Glutamatergic neuron (in vitro differentiated cells): Measurements from ENCODE around the gene DNASE2. TPM values are rescaled to one million over a fixed set of nuclear protein-coding genes. Genes with fewer than 3 reads are reported as not detected.

Source experiments
- DNase-seq: peaks from one replicate; pipeline ENCODE4 v3.0.0; 2022
- H3K27ac Mint-ChIP-seq: one replicate; pipeline ENCODE4 v1.8.0; 2020; ENCODE audit warnings: mild to moderate bottlenecking, mixed read lengths, inconsistent platforms; ENCODE audit not compliant: unreplicated experiment
- H3K27me3 Mint-ChIP-seq: one replicate; pipeline ENCODE4 v1.8.0; 2020; ENCODE audit warnings: mild to moderate bottlenecking, moderate library complexity, mixed read lengths, inconsistent platforms; ENCODE audit not compliant: unreplicated experiment
- H3K36me3 Mint-ChIP-seq: one replicate; pipeline ENCODE4 v1.8.0; 2020; ENCODE audit warnings: mild to moderate bottlenecking, mixed read lengths, inconsistent platforms; ENCODE audit not compliant: unreplicated experiment
- H3K4me1 Mint-ChIP-seq: one replicate; pipeline ENCODE4 v1.8.0; 2020; ENCODE audit warnings: mild to moderate bottlenecking, low read depth, mixed read lengths, inconsistent platforms; ENCODE audit not compliant: unreplicated experiment
- H3K4me3 Mint-ChIP-seq: one replicate; pipeline ENCODE4 v1.8.0; 2020; ENCODE audit warnings: mild to moderate bottlenecking, mixed read lengths, inconsistent platforms; ENCODE audit not compliant: unreplicated experiment
- H3K9me3 Mint-ChIP-seq: one replicate; pipeline ENCODE4 v1.8.0; 2020; ENCODE audit warnings: mild to moderate bottlenecking, moderate library complexity, mixed read lengths, inconsistent platforms; ENCODE audit not compliant: unreplicated experiment
- CTCF ChIP-seq: fragments of 200-600 bp; sonication (generic); IDR thresholded peaks from one replicate; pipeline ENCODE4 v1.5.0; 2021; ENCODE audit not compliant: partially characterized antibody, unreplicated experiment
- total RNA-seq: library from RNA; stranded (reverse); fragmentation: NEBNext Ultra II Directional; extraction: Animal tissue kit (Norgen Biotek cat#: 25700); gene quantifications from one replicate; pipeline ENCODE4 v1.2.1, GENCODE V29; 2021; ENCODE audit not compliant: unreplicated experiment

The DNASE2 gene
- total RNA-seq, 1 donor from 2014 or later = 7.9 TPM

GRCh38 chr19:12912571-12912970 is 31.3 kb upstream of the DNASE2 start:
- H3K4me3 Mint-ChIP-seq = peak overlapping the region; percentile 70
- peaks cover 7% of the 10 kb centered on the region for H3K9me3 Mint-ChIP-seq
- peaks cover 3% of the 10 kb centered on the region for H3K27me3 Mint-ChIP-seq
- no peak for DNase-seq
- no peaks in the 10 kb centered on the region for H3K36me3 Mint-ChIP-seq
- peak overlapping the region; percentile 87 for H3K27ac Mint-ChIP-seq
- H3K4me1 Mint-ChIP-seq = peaks cover 27% of the 10 kb centered on the region
- TF ChIP-seq CTCF = no peak

GRCh38 chr19:12907166-12907565 is 25.9 kb upstream of the DNASE2 start:
- Mint-ChIP-seq H3K4me3 (no peak overlapping the region), H3K27ac (no peak overlapping the region), H3K27me3 (no peaks in the 10 kb centered on the region), H3K9me3 (peaks cover 7% of the 10 kb centered on the region), H3K36me3 (no peaks in the 10 kb centered on the region), H3K4me1 (peaks cover 7% of the 10 kb centered on the region)
- no peak for TF ChIP-seq CTCF
- DNase-seq = no peak

GRCh38 chr19:12899891-12900518 is 18.8 kb upstream of the DNASE2 start:
- H3K27ac Mint-ChIP-seq = no peak overlapping the region
- no peaks in the 10 kb centered on the region for H3K4me1 Mint-ChIP-seq
- H3K27me3 Mint-ChIP-seq = peaks cover 1% of the 10 kb centered on the region
- H3K36me3 Mint-ChIP-seq = no peaks in the 10 kb centered on the region
- no peak overlapping the region for H3K4me3 Mint-ChIP-seq
- DNase-seq = no peak
- no peak for TF ChIP-seq CTCF
- peaks cover 2% of the 10 kb centered on the region for H3K9me3 Mint-ChIP-seq

- H3K4me3 Mint-ChIP-seq = no peak overlapping the region
- no peak overlapping the region for H3K27ac Mint-ChIP-seq
- no peaks in the 10 kb centered on the region for H3K4me1 Mint-ChIP-seq
- peaks cover 1% of the 10 kb centered on the region for H3K27me3 Mint-ChIP-seq
- no peaks in the 10 kb centered on the region for H3K36me3 Mint-ChIP-seq
- H3K9me3 Mint-ChIP-seq = peaks cover 2% of the 10 kb centered on the region
- no peak for TF ChIP-seq CTCF
- no peak for DNase-seq
Measured at GRCh38 chr19:12896460-12896859, 15.2 kb upstream of the DNASE2 start.

- no peak overlapping the region for H3K27ac Mint-ChIP-seq
Measured at GRCh38 chr19:12893582-12893981, 12.3 kb upstream of the DNASE2 start.

More at GRCh38 chr19:12893582-12893981, 12.3 kb upstream of the DNASE2 start:
- Mint-ChIP-seq H3K36me3 (no peaks in the 10 kb centered on the region), H3K9me3 (no peaks in the 10 kb centered on the region), H3K27me3 (peaks cover 11% of the 10 kb centered on the region), H3K4me1 (peaks cover 2% of the 10 kb centered on the region), H3K4me3 (peak overlapping the region; percentile 34)
- no peak for TF ChIP-seq CTCF
- no peak for DNase-seq
